HG02623 (cell line): ENCODE measurements around the gene LRRC8B.

Experiments used
- ATAC-seq: cut with Tn5 transposase; IDR thresholded peaks from one replicate; pipeline ENCODE4 v1.9.1; 2021; ENCODE audit warnings: moderate library complexity; ENCODE audit not compliant: unreplicated experiment

Gene LRRC8B

GRCh38 chr1:89546082-89546889 lies 21.7 kb downstream of the LRRC8B start:
- ATAC-seq = no peak

DNA sequence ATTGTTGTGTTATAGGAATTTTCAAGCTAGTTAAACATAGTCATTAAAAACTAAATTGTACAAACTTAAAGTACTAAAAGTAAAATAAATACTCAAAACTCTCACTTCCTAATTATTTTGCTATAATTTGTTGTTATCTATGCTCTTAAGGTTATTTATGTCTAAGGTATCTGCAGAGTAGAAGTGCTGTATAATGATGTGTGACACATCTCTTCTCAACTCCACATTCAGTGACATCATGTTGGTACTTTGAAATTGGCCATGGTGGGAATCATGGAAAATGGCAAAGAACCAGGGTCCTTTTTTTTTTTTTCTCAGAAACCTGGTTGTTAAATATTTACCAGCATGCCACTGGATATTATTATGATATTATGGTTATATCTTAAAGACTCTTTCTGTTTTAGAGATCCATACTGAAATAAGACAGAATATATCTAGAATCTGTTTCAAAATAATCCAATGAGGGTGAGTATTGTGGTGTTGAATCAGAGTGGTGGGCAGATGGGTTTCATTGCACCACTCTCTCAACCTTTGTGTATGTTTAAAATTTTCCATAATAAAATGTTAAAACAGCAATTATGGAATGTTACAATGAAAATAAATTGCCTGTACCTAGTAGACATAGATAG lies 22.4 kb downstream of the LRRC8B start:
- ATAC-seq = no peak

DNA sequence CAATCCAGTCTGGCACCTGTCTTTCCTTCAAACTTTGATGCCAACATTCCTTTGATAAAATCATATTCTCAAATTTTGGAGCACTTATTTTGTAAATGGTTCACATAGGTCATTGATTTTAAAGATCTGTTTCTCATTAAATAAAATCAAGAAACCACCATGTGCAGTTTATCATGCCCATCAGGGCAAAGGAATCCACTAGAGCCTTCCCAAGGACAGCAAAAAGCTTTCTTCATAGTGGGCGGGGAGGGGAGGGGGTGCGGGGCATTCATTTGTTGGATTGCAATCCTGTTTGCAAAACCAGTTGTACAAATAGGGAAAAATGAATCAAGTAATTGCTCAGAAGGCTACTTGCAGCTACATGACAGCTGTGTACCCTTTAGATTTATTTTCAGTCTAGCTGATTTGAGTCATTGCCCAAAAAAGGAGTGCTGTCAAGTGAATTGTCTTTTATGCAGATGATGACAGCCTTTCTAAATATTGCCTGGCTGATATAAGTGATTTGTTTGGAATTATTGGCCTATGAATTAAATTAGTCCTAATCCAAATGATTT lies 23.0 kb downstream of the LRRC8B start:
- ATAC-seq = no peak

DNA sequence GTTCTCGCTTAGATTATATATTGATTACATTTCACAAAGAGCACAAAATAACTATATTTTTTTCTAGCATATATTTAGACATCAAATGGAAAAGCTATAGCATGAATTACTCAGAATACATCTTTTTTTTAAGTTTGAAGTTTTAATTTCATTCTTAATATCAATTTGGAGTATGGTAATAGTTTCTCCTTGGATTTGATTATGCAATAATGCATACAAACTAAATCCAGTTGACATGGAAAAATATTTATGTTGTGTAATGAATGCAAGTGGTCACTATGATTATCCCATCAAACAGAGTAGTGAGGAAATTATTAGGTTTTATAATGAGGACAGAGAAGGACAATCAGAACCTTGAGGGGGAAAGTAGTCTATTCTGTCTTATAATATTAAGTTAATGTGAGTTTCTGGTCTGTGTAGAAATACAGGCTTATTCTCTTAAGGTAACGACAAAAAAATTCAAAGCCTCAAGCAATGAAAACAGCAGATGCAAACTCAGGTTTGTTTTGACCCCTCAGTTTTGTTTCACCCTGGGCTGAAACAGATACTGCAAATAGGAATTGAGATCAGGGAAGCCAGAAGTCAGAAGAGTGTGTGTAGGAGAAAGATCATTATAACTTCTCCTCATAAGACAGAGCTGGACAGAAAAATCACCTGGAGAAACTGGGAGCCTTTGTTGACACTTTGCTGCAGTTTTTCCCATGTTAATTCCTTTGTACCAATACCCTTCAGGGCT lies 23.7 kb downstream of the LRRC8B start:
- no peak for ATAC-seq

DNA sequence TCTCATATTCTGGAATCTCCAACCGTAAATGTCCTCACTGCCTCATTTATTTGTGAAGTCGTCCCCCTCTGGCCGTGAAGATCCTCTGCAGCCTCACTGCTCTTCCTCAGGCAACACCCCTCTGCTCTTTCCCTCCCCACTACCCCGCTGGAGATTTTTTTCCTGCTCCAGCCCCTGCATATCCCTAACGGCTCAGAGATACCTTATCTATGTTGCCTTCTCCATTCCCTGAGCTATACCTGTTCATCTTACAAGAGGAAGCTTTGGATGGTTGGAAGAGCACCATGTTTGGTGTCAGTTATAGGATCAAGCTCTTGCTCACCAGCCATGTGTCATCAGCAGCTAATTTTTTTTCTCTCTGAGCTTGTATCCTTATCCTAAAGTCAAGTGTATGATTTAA lies 26.4 kb downstream of the LRRC8B start:
- ATAC-seq = no peak

- peak; percentile 62 for ATAC-seq
Measured at GRCh38 chr1:89552471-89553081, 27.9 kb downstream of the LRRC8B start.

- ATAC-seq = no peak
Measured at GRCh38 chr1:89553157-89553556, 28.5 kb downstream of the LRRC8B start.

DNA sequence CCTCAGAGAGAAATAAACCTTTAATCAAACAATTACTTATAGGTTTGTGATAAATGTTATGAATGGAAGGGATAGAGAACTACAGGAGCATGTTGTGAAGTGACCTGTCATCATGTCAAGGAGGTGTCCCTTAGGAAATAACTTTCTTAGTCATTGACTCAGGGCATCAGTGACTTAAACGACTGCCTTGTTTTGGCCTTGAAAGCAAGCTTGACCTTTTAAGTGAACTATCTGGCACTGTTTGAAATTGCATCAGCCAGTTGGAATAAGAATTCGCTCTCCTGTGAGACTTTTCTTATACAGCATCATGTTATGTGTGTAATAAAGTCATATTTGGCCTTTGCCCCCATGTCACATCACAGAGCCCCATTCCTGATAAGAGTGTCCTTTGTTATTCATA lies 30.9 kb downstream of the LRRC8B start:
- ATAC-seq = no peak

- no peak for ATAC-seq
Measured at GRCh38 chr1:89556726-89557444, 32.3 kb downstream of the LRRC8B start.

DNA sequence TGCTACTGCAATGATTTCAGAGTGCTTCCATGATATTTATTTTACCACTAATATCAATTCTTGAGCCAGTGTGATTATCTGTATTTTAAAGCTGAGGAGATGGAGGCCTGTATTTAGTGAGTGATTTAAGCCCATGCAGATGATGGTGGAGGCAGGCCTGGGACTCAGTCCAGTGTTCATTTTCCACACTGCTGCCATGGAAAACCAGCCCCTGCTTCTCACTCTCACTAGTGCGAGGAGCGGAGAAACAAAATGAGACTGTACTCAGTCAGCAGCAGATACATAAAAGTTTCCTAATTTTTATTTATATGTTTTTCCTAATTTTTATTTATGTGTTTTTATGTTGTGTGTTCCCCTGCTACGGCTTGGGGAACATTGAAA lies 32.8 kb downstream of the LRRC8B start:
- ATAC-seq = no peak

DNA sequence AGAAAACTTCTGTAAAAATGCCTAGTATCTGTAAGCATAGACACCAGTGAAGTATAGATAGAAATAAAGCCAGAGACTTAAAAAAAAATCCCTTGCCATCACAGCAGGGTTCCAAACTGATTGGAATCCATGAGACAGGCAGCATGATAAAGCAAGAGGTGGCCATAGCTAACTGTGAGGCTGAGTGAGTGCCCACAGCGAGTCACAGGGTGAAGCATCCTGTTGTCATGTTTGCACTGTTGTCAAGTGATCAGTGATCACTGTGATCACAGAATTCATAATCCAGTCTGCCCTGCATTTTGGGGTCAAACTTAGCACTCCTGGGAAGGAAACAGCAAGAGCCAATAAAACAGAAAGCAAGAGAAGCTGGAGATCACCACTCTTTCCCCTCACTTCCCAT lies 33.3 kb downstream of the LRRC8B start:
- ATAC-seq = no peak

GRCh38 chr1:89563957-89564604 lies 39.5 kb downstream of the LRRC8B start:
- ATAC-seq = no peak

- no peak for ATAC-seq
Measured at GRCh38 chr1:89565521-89565920, 40.9 kb downstream of the LRRC8B start.

GRCh38 chr1:89566761-89567174 lies 42.1 kb downstream of the LRRC8B start:
- ATAC-seq = no peak

DNA sequence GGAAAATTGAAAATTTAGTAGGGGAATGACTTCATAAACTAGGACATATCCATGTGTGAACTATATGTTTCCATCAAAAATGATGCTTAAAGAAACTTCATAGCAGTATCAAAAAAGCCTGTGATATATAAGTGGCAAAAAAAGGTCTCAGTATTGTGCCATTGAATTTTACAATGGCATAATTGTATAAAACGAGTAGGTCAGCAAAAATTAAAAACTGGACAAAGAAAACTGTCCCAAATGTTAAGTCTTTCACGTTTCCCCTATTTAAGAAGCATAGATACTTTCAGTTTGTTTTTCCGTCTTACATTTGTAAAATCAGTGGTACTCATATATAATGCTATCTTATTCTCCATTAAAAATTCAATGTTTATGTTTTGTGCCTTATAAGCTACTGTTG lies 43.2 kb downstream of the LRRC8B start:
- ATAC-seq = no peak

GRCh38 chr1:89573410-89573809 lies 48.8 kb downstream of the LRRC8B start:
- no peak for ATAC-seq

GRCh38 chr1:89574621-89575020 lies 50.0 kb downstream of the LRRC8B start:
- ATAC-seq = no peak

GRCh38 chr1:89575207-89575606 lies 50.6 kb downstream of the LRRC8B start:
- ATAC-seq = no peak

- no peak for ATAC-seq
Measured at GRCh38 chr1:89576013-89576412, 51.4 kb downstream of the LRRC8B start.

DNA sequence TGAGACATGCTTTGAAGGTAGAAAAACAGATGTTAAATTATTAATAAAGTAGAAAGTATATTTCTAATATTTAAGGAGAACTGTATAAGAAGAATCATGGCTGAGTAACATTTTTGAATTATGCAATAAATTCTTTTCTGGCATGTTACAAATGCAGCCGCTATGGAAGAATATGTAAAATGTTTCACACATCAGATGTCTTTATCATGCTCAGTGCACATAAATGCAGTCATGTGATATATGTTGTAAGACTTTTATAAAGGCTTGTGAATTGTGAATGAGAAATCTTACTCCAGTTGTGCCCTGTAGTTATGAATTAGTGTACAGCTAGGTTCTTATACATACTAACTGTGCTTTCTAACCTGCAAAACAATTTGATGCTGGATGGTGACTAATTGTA lies 53.5 kb downstream of the LRRC8B start:
- no peak for ATAC-seq
